ENCODE data around the gene SNX10. TPM values are rescaled to one million over a fixed set of nuclear protein-coding genes. Genes with fewer than 3 reads are reported as not detected.
A peak's percentile ranks its signal among the peaks of the same experiment; 100 is the strongest.

Gene SNX10
- total and polyA plus RNA-seq, 5 experiments from 2014 or later = 6.1 to 14.7 (median 10.9) TPM

DNA sequence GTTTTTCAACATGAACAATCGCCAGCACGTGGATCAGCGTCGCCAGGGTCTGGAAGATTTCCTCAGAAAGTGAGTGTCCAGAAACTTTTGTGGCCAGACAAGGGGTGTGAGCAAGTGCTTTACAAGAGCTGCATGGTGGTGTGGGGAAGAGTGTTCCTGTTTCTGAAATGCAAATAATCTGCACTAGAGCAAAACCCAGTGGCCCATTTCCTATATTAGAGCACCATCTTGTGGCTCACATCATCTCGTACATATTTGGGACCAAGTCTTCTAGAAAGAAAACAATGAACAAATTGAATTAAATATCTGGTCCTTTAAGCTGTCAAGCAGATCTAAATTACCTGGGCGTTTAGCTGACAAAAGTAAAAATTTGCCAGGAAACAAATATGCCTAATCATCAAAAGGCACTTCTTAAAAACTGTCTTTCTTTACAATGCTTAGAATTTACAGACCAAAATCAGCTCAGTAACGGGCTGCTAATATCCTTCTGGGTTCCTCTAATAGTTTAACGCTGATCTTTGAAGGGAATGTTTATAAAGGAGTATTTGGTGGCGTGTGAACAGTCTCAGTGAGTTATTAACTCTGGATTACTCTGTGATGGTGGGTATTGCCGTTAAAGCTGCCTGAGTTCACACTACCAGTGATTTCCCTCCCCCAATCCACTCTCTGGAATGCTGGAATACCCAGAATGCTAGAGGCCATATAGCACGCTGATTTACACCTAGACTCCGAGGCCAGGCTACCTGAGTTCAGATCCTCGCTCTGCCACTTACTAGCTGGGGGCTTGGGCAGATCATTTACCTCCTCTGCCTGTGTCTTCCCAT is 73.6 kb downstream of the SNX10 start:
- peak overlapping the region in 1 of 10 donors; percentile 43 for H3K27ac Mint-ChIP-seq
- DNase-seq (peak in 9 of 10 donors; percentile 17 to 75 (median 57)), ATAC-seq (peak; percentile 78 to 86)
- H3K27me3 Mint-ChIP-seq = no peaks in the 10 kb centered on the region
- H3K9me3 Mint-ChIP-seq = no peaks in the 10 kb centered on the region
- peaks cover 2 to 19% (median 8%) of the 10 kb centered on the region in 4 donors for H3K4me1 Mint-ChIP-seq
- no peak overlapping the region for H3K4me3 Mint-ChIP-seq
- POLR2A ChIA-PET = interaction anchor here (1.0 to 1.5 kb wide), 4 partner anchors 165 to 286 kb away, joined by 3 to 9 read pairs (median 3); partner anchors contain the start of gene HNRNPA2B1
- peaks cover 0 to 6% (median 0%) of the 10 kb centered on the region in 3 donors for H3K36me3 Mint-ChIP-seq

DNA sequence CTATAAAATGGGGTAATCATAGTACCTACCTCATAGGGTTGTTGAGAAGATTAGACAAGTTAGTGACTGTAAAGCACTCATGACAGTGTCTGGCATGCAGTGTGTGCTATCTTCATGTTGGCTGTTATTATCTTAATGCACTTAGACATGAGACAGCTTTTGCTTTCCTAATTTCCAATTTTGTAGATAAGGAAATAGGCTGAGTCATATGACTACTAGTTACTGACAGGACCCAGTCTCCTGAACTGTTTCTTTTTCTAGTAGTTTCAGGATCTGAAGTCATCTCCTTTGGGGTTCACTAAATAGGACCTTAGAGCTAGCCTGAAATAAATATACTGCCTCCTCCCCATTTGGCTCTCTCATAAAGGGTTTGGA is 74.2 kb downstream of the SNX10 start:
- peaks cover 2 to 15% (median 8%) of the 10 kb centered on the region in 4 donors for H3K4me1 Mint-ChIP-seq

DNA sequence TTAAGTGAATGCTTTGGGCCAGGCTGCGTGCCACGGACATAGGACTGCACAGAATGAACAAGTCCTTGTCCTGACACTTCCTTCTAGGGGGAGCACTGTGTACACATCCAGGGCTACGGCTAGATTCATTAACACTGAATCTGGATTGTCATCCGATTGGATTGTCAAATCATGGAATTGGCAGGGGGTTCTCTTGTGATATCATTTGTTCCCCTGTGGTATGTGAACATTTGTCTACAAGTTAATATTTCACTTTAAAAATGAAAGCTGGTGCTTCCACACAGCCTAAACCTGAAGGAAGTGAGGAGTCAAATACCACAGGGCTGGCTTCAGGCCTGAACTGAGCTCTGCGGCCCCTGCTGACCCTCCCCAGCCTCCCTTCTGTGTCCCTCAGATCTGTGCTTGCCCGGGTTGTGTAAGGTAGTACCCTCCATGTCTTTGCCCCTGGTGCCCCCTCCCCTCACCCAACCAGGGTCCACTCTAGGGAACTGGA is 75.6 kb downstream of the SNX10 start:
- POLR2A ChIA-PET = no interaction called here
- no peak overlapping the region for H3K27ac Mint-ChIP-seq
- H3K9me3 Mint-ChIP-seq = no peaks in the 10 kb centered on the region
- H3K27me3 Mint-ChIP-seq = no peaks in the 10 kb centered on the region
- peaks cover 2 to 9% (median 5%) of the 10 kb centered on the region in 3 donors for H3K36me3 Mint-ChIP-seq
- no peak overlapping the region for H3K4me3 Mint-ChIP-seq
- DNase-seq (no peak), ATAC-seq (no peak)
- peaks cover 2 to 14% (median 8%) of the 10 kb centered on the region in 4 donors for H3K4me1 Mint-ChIP-seq

More for the DNA sequence above, 74.2 kb downstream of the SNX10 start:
- DNase-seq (no peak), ATAC-seq (no peak)
- H3K36me3 Mint-ChIP-seq = peaks cover 0 to 6% (median 0%) of the 10 kb centered on the region in 3 donors
- H3K27me3 Mint-ChIP-seq = no peaks in the 10 kb centered on the region
- POLR2A ChIA-PET = interaction anchor here (1.0 to 1.5 kb wide), 4 partner anchors 166 to 287 kb away, joined by 3 to 9 read pairs (median 3); partner anchors contain the start of gene HNRNPA2B1
- no peak overlapping the region for H3K27ac Mint-ChIP-seq
- H3K4me3 Mint-ChIP-seq = no peak overlapping the region
- no peaks in the 10 kb centered on the region for H3K9me3 Mint-ChIP-seq

DNA sequence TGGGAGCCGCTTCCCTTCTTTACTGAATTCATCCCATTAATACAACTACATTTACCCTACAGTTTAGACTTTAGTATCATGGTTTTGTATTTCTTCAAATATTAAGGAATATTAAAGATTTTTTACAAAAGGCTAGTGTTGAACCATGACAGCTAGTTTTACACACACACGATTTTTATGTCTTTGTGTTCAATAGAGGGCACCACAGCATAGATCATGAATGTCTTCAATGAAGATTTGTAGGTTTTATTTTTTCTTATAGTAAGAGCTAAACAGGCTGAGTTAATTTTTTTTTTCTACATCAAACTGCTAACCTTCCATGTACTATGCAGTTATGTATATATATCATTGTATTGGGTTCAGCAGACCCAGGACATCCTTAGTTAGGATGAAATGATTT is 76.9 kb downstream of the SNX10 start:
- Mint-ChIP-seq H3K36me3 (peaks cover 5 to 16% (median 8%) of the 10 kb centered on the region in 3 donors), H3K27me3 (no peaks in the 10 kb centered on the region), H3K4me3 (no peak overlapping the region), H3K4me1 (peaks cover 2 to 14% (median 8%) of the 10 kb centered on the region in 4 donors), H3K27ac (no peak overlapping the region), H3K9me3 (no peaks in the 10 kb centered on the region)
- DNase-seq (no peak), ATAC-seq (no peak)
- POLR2A ChIA-PET = interaction anchor here (1.6 kb wide), 1 partner anchor 298 kb away, joined by 4 read pairs; no protein-coding TSS in a partner anchor

DNA sequence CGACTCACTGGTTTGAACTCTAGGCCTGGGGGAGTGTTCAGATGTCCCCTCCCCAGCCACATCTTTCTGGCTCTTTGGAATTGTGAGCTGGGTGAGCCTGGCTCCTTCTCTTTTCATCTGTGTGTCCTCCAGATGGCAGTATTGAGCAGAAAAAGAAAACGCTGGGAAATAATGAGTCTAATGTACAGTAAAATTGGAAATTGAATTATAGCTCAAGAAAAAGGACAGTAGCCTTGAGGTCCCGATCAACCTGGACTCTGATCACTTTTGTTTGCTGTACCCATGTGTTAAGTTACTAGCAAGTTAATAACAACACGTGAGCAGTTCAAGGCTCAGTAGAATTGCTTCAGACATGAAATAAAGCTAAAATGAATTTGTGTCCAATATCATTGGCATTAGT is 77.9 kb downstream of the SNX10 start:
- Mint-ChIP-seq H3K4me3 (no peak overlapping the region), H3K27me3 (peaks cover 0 to 7% (median 0%) of the 10 kb centered on the region in 5 donors), H3K4me1 (peaks cover 2 to 11% (median 8%) of the 10 kb centered on the region in 4 donors), H3K27ac (no peak overlapping the region), H3K9me3 (no peaks in the 10 kb centered on the region), H3K36me3 (peaks cover 9 to 19% (median 13%) of the 10 kb centered on the region in 3 donors)
- DNase-seq = peak in 6 of 10 donors; percentile 24 to 60 (median 48)
- POLR2A ChIA-PET = interaction anchor here (0.6 to 1.6 kb wide), 2 partner anchors 280 to 297 kb away, joined by 4 read pairs; no protein-coding TSS in a partner anchor
- ATAC-seq = peak; percentile 71 to 80

DNA sequence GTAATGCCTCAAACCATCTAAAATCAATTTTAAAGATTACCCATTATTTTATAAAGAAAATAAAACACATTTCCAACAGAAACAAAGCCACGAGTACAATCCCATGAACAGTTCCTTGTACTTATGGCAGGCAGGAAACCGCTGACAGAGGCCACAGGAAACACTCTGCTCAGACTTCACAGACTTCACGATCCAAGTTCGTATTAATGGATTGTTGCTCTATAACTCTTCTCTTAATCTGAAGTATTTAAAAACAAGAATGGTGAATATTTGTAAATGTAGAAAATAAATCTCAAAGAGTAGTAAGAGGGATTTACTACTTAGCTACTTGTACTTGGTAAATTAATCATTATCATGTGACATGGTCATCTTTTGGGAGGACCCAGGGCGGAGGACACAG is 78.3 kb downstream of the SNX10 start:
- peak overlapping the region in 4 of 10 donors; percentile 31 to 58 (median 43) for H3K4me3 Mint-ChIP-seq
- peaks cover 9 to 19% (median 13%) of the 10 kb centered on the region in 3 donors for H3K36me3 Mint-ChIP-seq
- peak; percentile 69 to 70 for ATAC-seq
- H3K27me3 Mint-ChIP-seq = peaks cover 0 to 7% (median 0%) of the 10 kb centered on the region in 5 donors
- peak overlapping the region in 1 of 10 donors; percentile 20 for H3K27ac Mint-ChIP-seq
- peaks cover 2 to 9% (median 6%) of the 10 kb centered on the region in 4 donors for H3K4me1 Mint-ChIP-seq
- no peaks in the 10 kb centered on the region for H3K9me3 Mint-ChIP-seq
- POLR2A ChIA-PET = interaction anchor here (1.6 kb wide), 1 partner anchor 296 kb away, joined by 4 read pairs; no protein-coding TSS in a partner anchor
- peak in 2 of 10 donors; percentile 6 to 22 for DNase-seq

DNA sequence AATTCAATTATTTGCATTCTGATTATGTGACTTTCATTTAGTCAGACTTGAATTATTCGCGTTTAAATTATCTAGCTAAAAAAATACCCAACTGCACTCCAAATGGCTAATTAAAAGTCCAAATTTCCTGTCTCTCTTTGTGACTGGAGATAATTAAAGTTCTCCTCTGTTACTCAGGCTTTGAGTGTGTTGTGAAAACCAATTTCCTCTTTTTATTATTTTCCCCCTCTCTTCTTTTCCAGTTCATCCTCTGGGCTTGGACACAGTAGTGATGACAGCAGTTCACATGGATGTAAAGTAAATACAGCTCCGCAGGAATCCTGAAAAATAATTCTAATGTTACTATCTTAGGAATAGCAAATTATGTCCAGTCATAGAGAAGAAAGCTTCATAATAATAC is 80.6 kb downstream of the SNX10 start:
- peaks cover 9 to 16% (median 13%) of the 10 kb centered on the region in 3 donors for H3K36me3 Mint-ChIP-seq
- H3K4me3 Mint-ChIP-seq = no peak overlapping the region
- H3K27me3 Mint-ChIP-seq = peaks cover 6 to 11% (median 10%) of the 10 kb centered on the region in 5 donors
- no peak for DNase-seq
- H3K27ac Mint-ChIP-seq = no peak overlapping the region
- peaks cover 5 to 10% (median 6%) of the 10 kb centered on the region in 4 donors for H3K4me1 Mint-ChIP-seq
- no peak for ATAC-seq
- POLR2A ChIA-PET = no interaction called here
- no peaks in the 10 kb centered on the region for H3K9me3 Mint-ChIP-seq

DNA sequence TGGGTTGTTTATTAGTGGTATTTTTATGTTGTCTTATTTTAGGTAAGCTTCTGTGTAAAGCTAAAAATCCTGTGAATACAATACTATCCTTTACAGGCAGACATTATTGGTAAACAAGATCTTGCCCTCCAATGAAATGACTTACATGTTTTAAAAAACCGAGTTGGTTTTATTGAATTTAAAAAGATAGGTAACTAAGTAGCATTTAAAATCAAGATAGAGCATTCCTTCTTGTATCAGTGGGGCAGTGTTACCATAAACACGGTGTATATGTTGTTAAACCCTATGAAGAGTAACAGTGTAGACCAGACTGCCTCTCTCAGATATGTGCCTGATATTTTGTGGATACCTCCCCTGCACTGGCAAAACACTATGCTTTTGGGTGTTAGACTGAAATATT is 81.0 kb downstream of the SNX10 start:
- ATAC-seq = no peak
- Mint-ChIP-seq H3K4me3 (no peak overlapping the region), H3K27ac (no peak overlapping the region), H3K36me3 (peaks cover 9 to 13% (median 13%) of the 10 kb centered on the region in 3 donors), H3K9me3 (no peaks in the 10 kb centered on the region), H3K27me3 (peaks cover 8 to 12% (median 12%) of the 10 kb centered on the region in 5 donors), H3K4me1 (peaks cover 6 to 10% (median 7%) of the 10 kb centered on the region in 4 donors)
- DNase-seq = no peak
- POLR2A ChIA-PET = no interaction called here

DNA sequence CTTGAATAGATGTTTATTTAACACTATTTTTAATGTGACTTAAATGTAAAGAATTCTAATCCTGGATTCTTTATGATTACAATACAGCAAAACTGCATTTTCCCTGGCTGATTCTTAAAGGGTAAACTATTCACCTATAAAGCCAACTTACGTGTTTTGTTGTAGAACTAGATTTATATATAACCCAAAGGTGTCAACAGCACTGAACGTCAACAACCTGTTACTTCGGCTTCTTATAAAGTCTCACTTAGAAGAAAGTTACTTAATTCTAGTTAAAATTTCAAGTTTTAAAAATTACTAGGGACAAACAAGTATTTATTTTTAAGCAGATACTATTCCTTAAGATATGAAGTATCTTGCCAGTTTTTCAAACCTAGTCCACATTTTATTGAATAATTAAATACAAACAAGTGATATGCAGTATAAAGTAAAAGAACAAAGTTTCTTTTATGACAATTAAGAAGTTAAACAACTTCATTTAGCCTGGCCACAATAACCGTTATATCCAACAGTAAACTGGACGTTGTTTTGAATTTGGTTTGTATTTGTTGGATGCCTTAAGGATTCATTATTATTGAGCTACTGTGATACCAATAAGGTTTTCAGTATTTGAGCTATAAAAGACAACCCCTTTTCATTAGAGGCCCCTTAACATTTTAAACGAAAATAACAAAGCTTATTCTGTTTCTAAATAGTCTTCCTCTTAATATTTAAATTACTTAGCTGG is 83.1 kb downstream of the SNX10 start:
- no peak for ATAC-seq
- Mint-ChIP-seq H3K27ac (no peak overlapping the region), H3K4me3 (no peak overlapping the region), H3K36me3 (peaks cover 9 to 13% (median 13%) of the 10 kb centered on the region in 3 donors), H3K9me3 (no peaks in the 10 kb centered on the region), H3K27me3 (peaks cover 18 to 31% (median 20%) of the 10 kb centered on the region in 5 donors), H3K4me1 (peaks cover 6 to 8% (median 7%) of the 10 kb centered on the region in 4 donors)
- no peak for DNase-seq
- POLR2A ChIA-PET = interaction anchor here (0.6 kb wide), 1 partner anchor 103 kb away, joined by 3 read pairs; no protein-coding TSS in a partner anchor

DNA sequence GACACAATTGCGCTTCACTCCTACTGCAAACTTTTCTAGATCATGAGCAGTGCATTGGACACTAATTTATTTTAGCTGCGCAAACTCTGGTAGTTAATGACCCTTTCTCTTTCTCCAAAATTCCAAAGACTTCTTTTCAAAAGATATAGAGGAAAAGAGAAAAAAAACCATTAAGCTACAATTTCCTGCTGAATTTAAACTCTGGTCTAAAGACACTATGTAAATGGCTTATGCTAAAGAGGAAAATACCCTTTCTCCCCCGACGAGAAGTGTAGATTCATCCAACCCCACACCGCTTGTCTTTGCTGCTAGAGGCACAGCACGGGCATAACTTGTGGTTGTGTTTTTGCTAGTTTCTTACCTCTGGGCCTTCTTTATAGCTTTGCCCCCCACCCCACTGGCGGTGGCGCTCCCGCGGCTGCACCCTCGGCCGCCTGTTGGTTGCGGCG is 84.1 kb downstream of the SNX10 start:
- POLR2A ChIA-PET = interaction anchor here (0.6 kb wide), 1 partner anchor 289 kb away, joined by 3 read pairs; no protein-coding TSS in a partner anchor
- H3K9me3 Mint-ChIP-seq = no peaks in the 10 kb centered on the region
- peaks cover 0 to 5% (median 3%) of the 10 kb centered on the region in 4 donors for H3K4me1 Mint-ChIP-seq

DNA sequence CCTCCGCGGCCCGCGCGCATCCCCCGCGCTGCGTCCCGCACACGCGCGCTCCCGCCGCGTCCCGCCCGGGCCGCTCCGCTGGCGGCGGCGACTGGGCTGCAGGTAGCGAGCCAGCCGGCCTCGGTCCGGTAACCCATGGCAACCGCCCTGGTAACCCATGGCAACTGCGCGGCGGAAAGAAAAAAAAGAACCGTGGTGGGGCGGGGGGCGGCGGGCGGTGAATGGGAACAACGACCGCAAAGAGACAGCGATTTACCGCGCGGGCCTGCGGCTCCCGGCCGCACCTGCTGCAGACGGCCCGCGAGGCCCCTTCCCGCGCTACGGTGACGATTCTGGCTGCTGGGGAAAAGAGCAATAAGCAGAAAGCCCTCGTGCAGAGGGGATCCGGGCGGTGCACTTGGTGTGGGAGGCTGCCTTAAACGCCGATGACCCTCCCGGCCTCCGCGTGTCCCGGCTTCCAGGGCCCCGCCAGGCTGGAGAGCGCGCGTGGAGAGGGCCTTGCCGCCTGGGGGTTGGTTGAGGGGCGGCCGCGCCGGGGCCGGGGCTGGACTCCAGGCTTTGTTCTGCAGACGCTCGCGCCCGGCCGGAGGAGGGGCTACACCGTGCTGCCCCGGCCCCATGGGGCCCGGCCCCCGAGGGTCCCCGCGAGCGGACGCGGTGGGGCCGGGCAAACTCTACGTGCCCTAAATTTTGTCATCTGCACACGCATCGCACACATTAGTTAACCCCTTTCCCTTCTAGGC is 84.7 kb downstream of the SNX10 start:
- peak in 7 of 10 donors; percentile 5 to 34 (median 22) for DNase-seq
- Mint-ChIP-seq H3K4me3 (peak overlapping the region; percentile 78 to 92 (median 85)), H3K27me3 (peaks cover 19 to 34% (median 23%) of the 10 kb centered on the region in 5 donors), H3K36me3 (peaks cover 9 to 13% (median 13%) of the 10 kb centered on the region in 3 donors), H3K27ac (peak overlapping the region in 2 of 10 donors; percentile 60 to 73), H3K9me3 (no peaks in the 10 kb centered on the region), H3K4me1 (peaks cover 0 to 5% (median 3%) of the 10 kb centered on the region in 4 donors)
- ATAC-seq = peak; percentile 37 to 48
- POLR2A ChIA-PET = interaction anchor here (0.6 kb wide), 1 partner anchor 288 kb away, joined by 3 read pairs; no protein-coding TSS in a partner anchor

More for the DNA sequence above, 84.1 kb downstream of the SNX10 start:
- Mint-ChIP-seq H3K27me3 (peaks cover 19 to 34% (median 21%) of the 10 kb centered on the region in 5 donors), H3K36me3 (peaks cover 9 to 13% (median 13%) of the 10 kb centered on the region in 3 donors), H3K27ac (peak overlapping the region in 1 of 10 donors; percentile 68), H3K4me3 (peak overlapping the region; percentile 58 to 85 (median 78))
- DNase-seq (peak in 2 of 10 donors; percentile 20 to 23), ATAC-seq (peak; percentile 24 to 35)

Data from naive thymus-derived CD8-positive, alpha-beta T cell (primary cell).